Activated T-cell treated with anti-CD3 and anti-CD28 coated beads, Interleukin-2, amount 50 U/mL, for 48 hours (primary cell): Measurements from ENCODE around the gene FOXB1.

ENCODE experiments used
- DNase-seq, 2 experiments: peaks; one replicate each; pipeline ENCODE4 v3.0.0-alpha.2; 2020

FOXB1 gene

GRCh38 chr15:60004009-60004845, at the start of gene FOXB1:
FOXB1 (plus strand) TSS chr15:60004311; CDS start chr15:60004964, 653 bp downstream.
- DNase-seq: peak; percentile 50 to 60

GRCh38 chr15:59958288-59958687, 45.8 kb upstream of the FOXB1 start:
- DNase-seq: no peak

- DNase-seq: no peak
These were observed 43.8 kb upstream of the FOXB1 start for GRCh38 chr15:59960318-59960717.

GRCh38 chr15:59963322-59963721, 40.8 kb upstream of the FOXB1 start:
- DNase-seq: no peak

- DNase-seq: no peak
These were observed 40.2 kb upstream of the FOXB1 start for GRCh38 chr15:59963925-59964324.

- DNase-seq: no peak
These were observed 38.4 kb upstream of the FOXB1 start for GRCh38 chr15:59965741-59966140.

- DNase-seq: no peak
These were observed 37.8 kb upstream of the FOXB1 start for GRCh38 chr15:59966262-59966661.

- no peak for DNase-seq
These were observed 35.8 kb upstream of the FOXB1 start for GRCh38 chr15:59968314-59968713.

GRCh38 chr15:59972241-59972640, 31.9 kb upstream of the FOXB1 start:
- DNase-seq: no peak

GRCh38 chr15:59976480-59977271, 27.4 kb upstream of the FOXB1 start:
- peak in 1 of 2 experiments; percentile 52 for DNase-seq

GRCh38 chr15:59991834-59992233, 12.3 kb upstream of the FOXB1 start:
- no peak for DNase-seq

GRCh38 chr15:59993041-59993750, 10.9 kb upstream of the FOXB1 start:
- DNase-seq: no peak

GRCh38 chr15:59993950-59994401, 10.1 kb upstream of the FOXB1 start:
- DNase-seq: peak in 1 of 2 experiments; percentile 36

- no peak for DNase-seq
These were observed 9.6 kb upstream of the FOXB1 start for GRCh38 chr15:59994526-59994887.

- peak; percentile 32 to 39 for DNase-seq
These were observed 9.1 kb upstream of the FOXB1 start for GRCh38 chr15:59994888-59995557.

- peak in 1 of 2 experiments; percentile 28 for DNase-seq
These were observed 8.4 kb upstream of the FOXB1 start for GRCh38 chr15:59995568-59996297.

- DNase-seq: peak in 1 of 2 experiments; percentile 34
These were observed 7.6 kb upstream of the FOXB1 start for GRCh38 chr15:59996298-59997041.

GRCh38 chr15:59997070-59997701, 6.9 kb upstream of the FOXB1 start:
- peak; percentile 71 to 81 for DNase-seq

GRCh38 chr15:59998305-59998949, 5.7 kb upstream of the FOXB1 start:
- DNase-seq: no peak
